ENCODE measurements around the gene BTD. TPM values are rescaled to one million over a fixed set of nuclear protein-coding genes. Genes with fewer than 3 reads are reported as not detected.

Gene BTD
- total and polyA plus RNA-seq, 10 of the 15 experiments (the other 5 are each of a cell fraction or from before 2014, with no cell fraction given): 3.4 to 10.3 (median 5.0) TPM

- TF ChIP-seq SKIL (IDR thresholded peaks at IDR 0.05; ENCODE audit: low read depth, poor library complexity, severe bottlenecking): peak; percentile 93
- TF ChIP-seq MXI1 (IDR thresholded peaks at IDR 0.05; ENCODE audit: low read depth, low read length): no peak; the same call in 1 of the 2 replicates
- TF ChIP-seq RAD51 (IDR thresholded peaks at IDR 0.05): peak; percentile 41; the same call in 1 of the 2 replicates
- TF ChIP-seq GABPA (IDR thresholded peaks at IDR 0.05; ENCODE audit: low read depth): peak; percentile 55
Measured at GRCh38 chr3:15647611-15648167, 46.1 kb downstream of the BTD start (continued).

- in situ Hi-C loops (cut with MboI) (no loop called here), intact Hi-C loops (cut with micrococcal nuclease; ENCODE audit: unreplicated experiment) (loop anchor here (10.0 kb wide), 1 partner anchor 865 kb away; the partner anchor contains the start of gene RFTN1)
- CTCF ChIA-PET: interaction anchor here (0.6 to 5.2 kb wide), 8 partner anchors 18 to 212 kb away, joined by 3 to 35 read pairs (median 4); partner anchors contain the start of gene ANKRD28
- FAIRE-seq (no peak), DNase-seq (ENCODE audit: low read depth, low spot score) (no peak), ATAC-seq (no peak)
- Histone ChIP-seq H3K27ac (ENCODE audit: control insufficient read depth, insufficient read depth) (peak overlapping the region; percentile 81), H3K9me3 (replicated peaks; ENCODE audit: control insufficient read depth, insufficient read depth, low read length) (peaks cover 7% of the 10 kb centered on the region; the same call in 2 of the 3 replicates), H3K9ac (ENCODE audit: control insufficient read depth, insufficient read depth, low read length) (no peak overlapping the region), H4K20me1 (ENCODE audit: control insufficient read depth, insufficient read depth) (no peaks in the 10 kb centered on the region), H3K27me3 (replicated peaks in 1 of 2; ENCODE audit: control insufficient read depth in 2 of 2, insufficient read depth in 2 of 2, low read length in 1 of 2) (no peaks in the 10 kb centered on the region), H3K36me3 (ENCODE audit: control insufficient read depth in 2 of 2, insufficient read depth in 2 of 2, low read length in 1 of 2) (no peaks in the 10 kb centered on the region; a peak in 1 of 4 replicates), H3K79me2 (ENCODE audit: control insufficient read depth, insufficient read depth, low read length) (no peaks in the 10 kb centered on the region), H3K4me3 (no peak overlapping the region), H2AFZ (ENCODE audit: control insufficient read depth, low read depth, low read length) (no peak overlapping the region; the same call in 1 of the 2 replicates), H3K4me1 (ENCODE audit: control insufficient read depth, insufficient read depth, low read length) (peaks cover 38% of the 10 kb centered on the region), H3K4me2 (ENCODE audit: control insufficient read depth, insufficient read depth) (peak overlapping the region; percentile 85)
- POLR2A ChIA-PET: interaction anchor here (0.7 to 1.6 kb wide), 6 partner anchors 8 to 152 kb away, joined by 3 to 4 read pairs (median 3); partner anchors contain the start of gene ANKRD28
- SMC1A ChIA-PET (ENCODE audit: uncharacterized antibody, unreplicated experiment): interaction anchor here (0.5 to 6.7 kb wide), 10 partner anchors 13 to 165 kb away, joined by 3 to 61 read pairs (median 4); no protein-coding TSS in a partner anchor
- WGBS (ENCODE audit: insufficient coverage, insufficient replicate concordance, low lambda C conversion rate, missing lambda C conversion rate): 93% methylated on average over 3 of the region's 3 CpGs
- TF ChIP-seq HDAC2 (IDR thresholded peaks at IDR 0.05) (no peak), BCL3 (IDR thresholded peaks at IDR 0.05; ENCODE audit: borderline replicate concordance, insufficient read depth, low read depth, low read length, poor library complexity, severe bottlenecking) (no peak), YBX1 (IDR thresholded peaks at IDR 0.05) (no peak), ATF2 (IDR thresholded peaks at IDR 0.05; ENCODE audit: low read length) (no peak), CBFB (IDR thresholded peaks at IDR 0.05; ENCODE audit: low read depth) (no peak), IKZF2 (IDR thresholded peaks at IDR 0.05) (no peak)
- no TSS peak for BruUV-seq (replicated peaks)
- RAD21 ChIA-PET (ENCODE audit: unreplicated experiment): interaction anchor here (0.8 to 2.5 kb wide), 4 partner anchors 12 to 152 kb away, joined by 3 to 13 read pairs (median 4); no protein-coding TSS in a partner anchor
Measured at GRCh38 chr3:15649341-15649740, 47.8 kb downstream of the BTD start.
